Activated effector memory CD4-positive, alpha-beta T cell treated with anti-CD3 and anti-CD28 coated beads, Interleukin-2, amount 50 U/mL, for 16 hours (primary cell): ENCODE data around the gene FBP1.

Experiments
- DNase-seq: peaks from one replicate; pipeline ENCODE4 v3.0.0-alpha.2; 2020

FBP1 gene

GRCh38 chr9:94655739-94656138 lies 16.4 kb upstream of the FBP1 start:
- no peak for DNase-seq

- no peak for DNase-seq
These were observed 15.0 kb upstream of the FBP1 start for GRCh38 chr9:94654165-94654894.

GRCh38 chr9:94650949-94651348 lies 11.6 kb upstream of the FBP1 start:
- no peak for DNase-seq

- DNase-seq: no peak
These were observed 9.9 kb upstream of the FBP1 start for GRCh38 chr9:94649100-94649819.

GRCh38 chr9:94648185-94648584 lies 8.9 kb upstream of the FBP1 start:
- no peak for DNase-seq

GRCh38 chr9:94645901-94646300 lies 6.6 kb upstream of the FBP1 start:
- DNase-seq: no peak

GRCh38 chr9:94644543-94644942 lies 5.2 kb upstream of the FBP1 start:
- no peak for DNase-seq

- no peak for DNase-seq
These were observed 4.4 kb upstream of the FBP1 start for GRCh38 chr9:94643741-94644140.

GRCh38 chr9:94643176-94643575 lies 3.9 kb upstream of the FBP1 start:
- no peak for DNase-seq

- DNase-seq: no peak
These were observed 3.2 kb upstream of the FBP1 start for GRCh38 chr9:94642501-94642900.

- no peak for DNase-seq
These were observed 670 bp upstream of the FBP1 start for GRCh38 chr9:94639999-94640376.

- DNase-seq: no peak
These were observed 820 bp downstream of the FBP1 start for GRCh38 chr9:94638335-94639060.

- DNase-seq: no peak
These were observed 6.6 kb downstream of the FBP1 start for GRCh38 chr9:94632737-94633136.

- no peak for DNase-seq
These were observed 7.7 kb downstream of the FBP1 start for GRCh38 chr9:94631599-94631998.

GRCh38 chr9:94630833-94631232 lies 8.5 kb downstream of the FBP1 start:
- no peak for DNase-seq

- no peak for DNase-seq
These were observed 9.0 kb downstream of the FBP1 start for GRCh38 chr9:94630281-94630680.

- no peak for DNase-seq
These were observed 12.0 kb downstream of the FBP1 start for GRCh38 chr9:94627287-94627686.

- DNase-seq: no peak
These were observed 13.5 kb downstream of the FBP1 start for GRCh38 chr9:94625835-94626234.

GRCh38 chr9:94624629-94625028 lies 14.7 kb downstream of the FBP1 start:
- DNase-seq: no peak

GRCh38 chr9:94623253-94623652 lies 16.1 kb downstream of the FBP1 start:
- no peak for DNase-seq

- no peak for DNase-seq
These were observed 17.1 kb downstream of the FBP1 start for GRCh38 chr9:94622087-94622800.

- DNase-seq: no peak
These were observed 20.3 kb downstream of the FBP1 start for GRCh38 chr9:94619026-94619425.

GRCh38 chr9:94613003-94613402 lies 26.3 kb downstream of the FBP1 start:
- DNase-seq: no peak
